ENCODE data around the gene BHLHE40.

The BHLHE40 gene

DNA sequence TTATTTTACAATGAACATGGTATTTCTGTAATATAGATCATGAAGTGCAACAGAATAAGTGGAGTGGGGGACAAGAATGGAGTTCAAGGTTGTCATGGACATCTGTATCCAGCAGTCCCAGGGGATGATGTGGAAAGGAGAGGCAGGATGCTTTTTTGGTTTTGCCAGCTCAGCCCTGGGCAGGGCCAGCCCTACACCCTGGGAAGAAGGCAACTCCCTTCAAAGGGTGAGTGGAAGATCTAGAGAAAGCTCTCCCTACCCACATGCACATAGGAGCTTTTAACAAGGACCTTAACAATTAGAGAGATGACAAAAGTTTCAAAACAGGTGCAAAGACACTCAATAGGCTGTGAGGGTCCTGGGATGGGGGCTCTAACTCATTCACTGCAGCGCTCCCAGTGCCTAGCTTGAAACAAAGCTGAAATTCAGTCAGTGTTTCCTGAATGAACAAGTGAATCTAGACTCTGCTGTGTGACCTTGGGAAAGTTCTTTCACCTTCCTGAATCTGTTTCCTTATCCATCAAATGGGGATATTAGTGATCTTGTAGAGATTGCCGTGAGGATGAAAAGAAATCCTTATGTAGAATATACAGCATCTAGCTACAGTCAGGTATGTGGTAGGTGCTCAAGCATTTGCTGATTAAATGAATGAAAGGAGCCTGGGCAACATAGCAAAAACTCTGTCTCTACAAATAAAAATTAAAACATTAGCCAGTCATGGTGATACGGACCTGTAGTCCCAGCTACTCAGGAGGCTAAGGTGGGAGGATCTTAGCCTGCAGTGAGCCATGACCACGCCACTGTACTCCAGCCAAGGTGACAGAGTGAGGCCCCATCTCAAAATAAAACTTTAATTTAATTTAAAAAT, 14.3 kb downstream of the BHLHE40 start:
- peaks cover 17% of the 10 kb centered on the region for H3K4me1 Mint-ChIP-seq
- peaks cover 22% of the 10 kb centered on the region for H3K27me3 Mint-ChIP-seq
- CTCF ChIA-PET: interaction anchor here (0.9 to 1.1 kb wide), 3 partner anchors 19 to 284 kb away, joined by 3 to 5 read pairs (median 4); no protein-coding TSS in a partner anchor
- no peaks in the 10 kb centered on the region for H3K36me3 Mint-ChIP-seq
- H3K27ac Mint-ChIP-seq: no peak overlapping the region
- no peak for DNase-seq
- H3K9me3 Mint-ChIP-seq: no peaks in the 10 kb centered on the region
- H3K4me3 Mint-ChIP-seq: no peak overlapping the region

GRCh38 chr3:4994144-4994730, 15.0 kb downstream of the BHLHE40 start:
- Mint-ChIP-seq H3K36me3 (no peaks in the 10 kb centered on the region), H3K27me3 (peaks cover 17% of the 10 kb centered on the region), H3K4me3 (no peak overlapping the region), H3K4me1 (peaks cover 10% of the 10 kb centered on the region), H3K9me3 (no peaks in the 10 kb centered on the region), H3K27ac (no peak overlapping the region)
- no peak for DNase-seq
- CTCF ChIA-PET: interaction anchor here (0.9 to 1.1 kb wide), 3 partner anchors 9 to 272 kb away, joined by 3 read pairs; no protein-coding TSS in a partner anchor

- CTCF ChIA-PET: interaction anchor here (0.9 to 1.1 kb wide), 3 partner anchors 10 to 272 kb away, joined by 3 read pairs; no protein-coding TSS in a partner anchor
- no peak for DNase-seq
- H3K27ac Mint-ChIP-seq: no peak overlapping the region
These were observed 15.7 kb downstream of the BHLHE40 start for GRCh38 chr3:4994823-4995499.

GRCh38 chr3:4995500-4996053, 16.3 kb downstream of the BHLHE40 start:
- Mint-ChIP-seq H3K27me3 (peaks cover 19% of the 10 kb centered on the region), H3K4me3 (no peak overlapping the region), H3K9me3 (no peaks in the 10 kb centered on the region), H3K4me1 (peaks cover 15% of the 10 kb centered on the region), H3K36me3 (no peaks in the 10 kb centered on the region), H3K27ac (no peak overlapping the region)
- CTCF ChIA-PET: interaction anchor here (0.9 kb wide), 1 partner anchor 11 kb away, joined by 3 read pairs; no protein-coding TSS in a partner anchor
- no peak for DNase-seq

More at GRCh38 chr3:4994823-4995499, 15.7 kb downstream of the BHLHE40 start:
- Mint-ChIP-seq H3K36me3 (no peaks in the 10 kb centered on the region), H3K9me3 (no peaks in the 10 kb centered on the region), H3K27me3 (peaks cover 18% of the 10 kb centered on the region), H3K4me1 (peaks cover 11% of the 10 kb centered on the region), H3K4me3 (no peak overlapping the region)

DNA sequence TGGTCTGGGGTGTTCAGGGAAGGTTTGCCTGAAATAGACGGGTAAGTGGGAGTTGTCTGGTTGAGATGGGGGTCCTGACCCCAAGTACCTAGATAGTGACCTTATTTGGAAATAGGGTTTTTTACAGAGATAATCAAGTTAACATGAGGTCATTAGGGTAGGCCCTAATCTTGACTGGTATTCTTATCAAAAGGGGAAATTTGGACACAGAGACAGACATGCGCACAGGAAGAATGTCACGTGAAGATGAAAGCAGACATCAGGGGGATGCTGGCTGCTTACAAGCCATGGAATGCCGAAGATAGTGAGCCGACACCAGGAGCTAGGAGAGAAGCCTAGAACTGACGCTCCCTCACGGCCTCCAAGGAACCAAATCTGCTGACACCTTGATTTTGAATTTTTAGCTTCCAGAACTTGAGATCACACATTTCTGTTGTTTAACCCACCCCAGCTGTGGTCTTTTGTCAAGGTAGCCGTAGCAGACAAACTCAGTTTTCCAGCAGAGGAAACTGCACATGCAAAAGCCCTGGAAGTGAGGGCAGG, 17.1 kb downstream of the BHLHE40 start:
- no peaks in the 10 kb centered on the region for H3K36me3 Mint-ChIP-seq
- H3K4me3 Mint-ChIP-seq: no peak overlapping the region
- peaks cover 19% of the 10 kb centered on the region for H3K4me1 Mint-ChIP-seq
- no peaks in the 10 kb centered on the region for H3K9me3 Mint-ChIP-seq
- peaks cover 22% of the 10 kb centered on the region for H3K27me3 Mint-ChIP-seq
- CTCF ChIA-PET: no interaction called here
- no peak for DNase-seq
- no peak overlapping the region for H3K27ac Mint-ChIP-seq

DNA sequence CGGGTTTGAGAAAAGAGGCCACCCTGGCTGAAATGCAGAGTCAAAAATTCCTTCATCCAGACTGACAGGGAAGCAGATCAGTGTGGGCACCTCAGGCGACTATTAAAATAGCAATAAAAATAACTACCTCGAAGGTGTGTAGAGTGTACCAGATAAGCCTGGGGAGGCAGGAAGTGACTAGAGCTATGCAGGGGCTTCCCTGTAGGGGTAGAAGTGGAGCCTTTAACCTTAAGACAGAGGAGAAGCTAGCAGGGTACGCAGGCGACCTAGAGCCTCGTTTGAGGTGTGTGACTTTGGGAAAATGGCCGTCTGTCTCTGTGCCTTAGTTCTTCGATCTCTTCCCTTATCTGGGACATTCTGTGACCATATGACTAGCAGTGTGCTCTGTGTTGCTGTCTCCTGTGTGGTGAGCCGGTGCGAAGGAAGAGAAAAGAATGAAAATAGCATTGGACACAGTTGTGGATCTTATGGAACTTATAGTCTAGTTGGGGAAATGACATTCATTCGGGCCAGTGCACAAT, 17.6 kb downstream of the BHLHE40 start:
- Mint-ChIP-seq H3K36me3 (no peaks in the 10 kb centered on the region), H3K27ac (no peak overlapping the region), H3K4me1 (peaks cover 21% of the 10 kb centered on the region), H3K9me3 (no peaks in the 10 kb centered on the region), H3K4me3 (no peak overlapping the region), H3K27me3 (peaks cover 20% of the 10 kb centered on the region)
- DNase-seq: no peak
- CTCF ChIA-PET: no interaction called here

DNA sequence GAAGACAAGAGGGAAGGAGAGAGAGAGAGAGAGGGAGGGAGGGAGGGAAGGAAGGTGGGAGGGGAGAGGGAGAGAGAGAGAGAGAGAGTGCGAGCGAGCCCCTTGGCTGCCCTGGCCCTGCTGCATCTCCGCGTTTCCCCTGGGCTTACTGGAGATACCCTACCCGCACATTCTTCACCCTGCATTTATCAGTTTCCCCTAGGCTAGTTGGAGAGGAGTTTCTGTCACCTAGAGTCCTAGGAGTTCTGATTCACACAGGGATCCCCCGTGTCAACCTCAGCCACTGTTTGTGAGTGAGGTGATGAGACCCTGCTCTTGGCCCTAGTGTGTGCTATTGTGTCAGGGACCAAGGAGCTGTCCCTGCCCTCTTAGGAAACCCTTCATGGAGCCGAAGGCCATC, 18.7 kb downstream of the BHLHE40 start:
- Mint-ChIP-seq H3K4me1 (peaks cover 33% of the 10 kb centered on the region), H3K27me3 (peaks cover 20% of the 10 kb centered on the region), H3K9me3 (no peaks in the 10 kb centered on the region), H3K4me3 (no peak overlapping the region), H3K36me3 (no peaks in the 10 kb centered on the region), H3K27ac (no peak overlapping the region)
- DNase-seq: no peak
- CTCF ChIA-PET: no interaction called here

DNA sequence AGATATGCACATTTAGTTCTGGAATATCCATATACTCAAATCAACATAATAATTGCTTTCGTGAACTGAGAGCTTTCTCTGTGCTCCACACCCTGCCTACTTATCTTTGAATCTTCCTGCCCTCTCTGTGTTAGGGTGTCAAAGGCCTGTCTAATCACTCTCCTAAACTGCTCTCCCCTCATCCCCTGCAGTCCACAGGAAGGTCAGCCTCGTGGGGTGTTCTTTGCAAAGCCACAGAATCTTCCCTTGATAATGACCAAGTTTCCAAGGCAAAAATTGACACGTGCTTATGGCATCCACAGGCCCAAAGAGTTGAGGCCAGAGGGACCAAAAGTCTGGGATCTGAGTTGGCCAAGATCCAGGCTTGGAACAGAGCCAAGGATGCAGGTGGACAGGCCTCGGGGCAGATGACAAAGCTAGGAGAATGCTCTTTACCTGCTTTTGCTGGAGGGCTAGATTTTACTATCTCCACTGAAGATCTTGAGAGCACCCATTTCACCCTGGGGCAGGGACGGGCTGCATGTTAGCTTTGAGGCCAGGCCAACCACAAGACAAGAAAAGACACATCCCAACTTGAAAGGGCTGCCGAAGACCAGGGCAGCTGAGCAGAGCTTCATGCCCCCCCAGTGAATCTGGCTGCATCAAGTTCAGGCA, 20.4 kb downstream of the BHLHE40 start:
- no peak overlapping the region for H3K27ac Mint-ChIP-seq
- H3K9me3 Mint-ChIP-seq: no peaks in the 10 kb centered on the region
- no peak overlapping the region for H3K4me3 Mint-ChIP-seq
- H3K36me3 Mint-ChIP-seq: no peaks in the 10 kb centered on the region
- H3K27me3 Mint-ChIP-seq: peaks cover 20% of the 10 kb centered on the region
- no peak for DNase-seq
- CTCF ChIA-PET: interaction anchor here (1.1 to 1.7 kb wide), 3 partner anchors 12 to 16 kb away, joined by 3 to 4 read pairs (median 4); no protein-coding TSS in a partner anchor
- H3K4me1 Mint-ChIP-seq: peaks cover 30% of the 10 kb centered on the region

GRCh38 chr3:5001135-5001534, 21.9 kb downstream of the BHLHE40 start:
- DNase-seq: no peak
- Mint-ChIP-seq H3K9me3 (no peaks in the 10 kb centered on the region), H3K27me3 (peaks cover 20% of the 10 kb centered on the region), H3K36me3 (no peaks in the 10 kb centered on the region), H3K4me3 (no peak overlapping the region), H3K4me1 (peaks cover 35% of the 10 kb centered on the region), H3K27ac (peak overlapping the region; percentile 31)
- CTCF ChIA-PET: interaction anchor here (1.1 to 1.2 kb wide), 2 partner anchors 16 to 289 kb away, joined by 3 to 4 read pairs; no protein-coding TSS in a partner anchor

DNA sequence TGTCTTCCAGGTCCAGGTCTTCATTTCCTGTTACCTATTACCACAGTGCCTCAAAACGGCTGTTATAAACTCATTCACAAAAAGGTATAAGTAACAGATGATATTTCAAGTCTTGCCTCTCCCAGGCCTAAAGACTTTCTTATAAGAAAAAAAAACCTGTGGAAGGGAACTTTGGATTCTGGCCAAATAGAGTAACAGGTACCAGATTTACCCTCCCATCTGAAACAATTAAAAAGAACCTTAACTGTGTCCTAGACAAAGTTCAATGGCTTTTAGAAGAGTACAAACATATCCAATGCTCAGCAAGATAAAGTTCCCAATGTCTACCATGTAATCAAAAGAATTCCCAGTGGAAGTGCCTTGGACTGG, 22.6 kb downstream of the BHLHE40 start:
- H3K27me3 Mint-ChIP-seq: peaks cover 22% of the 10 kb centered on the region
- CTCF ChIA-PET: interaction anchor here (1.2 kb wide), 1 partner anchor 17 kb away, joined by 3 read pairs; no protein-coding TSS in a partner anchor
- no peak overlapping the region for H3K27ac Mint-ChIP-seq

DNA sequence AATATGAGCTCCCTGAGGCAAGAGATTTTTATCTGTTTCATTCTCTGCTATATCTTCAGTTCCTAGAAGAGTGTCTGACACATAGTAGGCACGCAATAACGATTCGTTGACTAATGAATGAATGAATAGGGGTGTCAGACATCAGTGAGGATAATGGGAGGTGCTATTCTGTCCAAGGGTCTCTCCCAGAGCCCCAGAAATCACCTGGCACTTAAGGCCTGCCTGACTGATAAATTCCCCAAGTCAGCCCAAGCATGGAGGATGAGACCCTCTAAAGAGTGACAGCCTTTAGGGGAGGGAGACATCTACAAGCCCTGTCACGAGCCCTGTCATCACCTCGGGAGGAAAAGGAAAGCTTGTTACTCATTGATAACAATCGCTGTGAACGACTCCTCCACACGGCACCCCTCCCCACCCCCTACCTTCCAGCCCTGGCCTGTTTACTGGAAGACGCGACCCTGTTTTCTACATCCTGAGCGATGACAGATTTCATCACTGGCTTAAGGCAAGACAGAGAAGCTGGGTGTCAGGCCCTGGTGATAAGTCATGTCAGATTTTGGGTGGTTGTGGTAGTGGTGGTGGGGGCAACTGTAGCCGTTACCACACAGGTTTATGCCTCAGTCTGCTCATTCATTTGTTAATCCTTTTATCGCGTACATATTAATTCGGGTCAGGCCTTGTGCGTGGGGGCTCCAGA, 23.1 kb downstream of the BHLHE40 start:
- H3K9me3 Mint-ChIP-seq: no peaks in the 10 kb centered on the region
- CTCF ChIA-PET: interaction anchor here (0.6 to 1.2 kb wide), 2 partner anchors 18 to 24 kb away, joined by 3 read pairs; no protein-coding TSS in a partner anchor
- DNase-seq: peak; percentile 50
- no peak overlapping the region for H3K4me3 Mint-ChIP-seq
- H3K27me3 Mint-ChIP-seq: peaks cover 24% of the 10 kb centered on the region
- peaks cover 45% of the 10 kb centered on the region for H3K4me1 Mint-ChIP-seq
- peak overlapping the region; percentile 39 for H3K27ac Mint-ChIP-seq
- no peaks in the 10 kb centered on the region for H3K36me3 Mint-ChIP-seq

More for the DNA sequence above, 22.6 kb downstream of the BHLHE40 start:
- DNase-seq: no peak
- Mint-ChIP-seq H3K36me3 (no peaks in the 10 kb centered on the region), H3K4me3 (no peak overlapping the region), H3K4me1 (peaks cover 39% of the 10 kb centered on the region), H3K9me3 (no peaks in the 10 kb centered on the region)

- CTCF ChIA-PET: interaction anchor here (0.6 kb wide), 1 partner anchor 24 kb away, joined by 3 read pairs; no protein-coding TSS in a partner anchor
- no peaks in the 10 kb centered on the region for H3K36me3 Mint-ChIP-seq
- H3K4me3 Mint-ChIP-seq: no peak overlapping the region
- H3K4me1 Mint-ChIP-seq: peaks cover 48% of the 10 kb centered on the region
- H3K27me3 Mint-ChIP-seq: peaks cover 20% of the 10 kb centered on the region
- no peaks in the 10 kb centered on the region for H3K9me3 Mint-ChIP-seq
- DNase-seq: no peak
- no peak overlapping the region for H3K27ac Mint-ChIP-seq
These were observed 23.6 kb downstream of the BHLHE40 start for GRCh38 chr3:5002871-5003247.
